ENCODE data around the gene ATXN1. TPM values are rescaled to one million over a fixed set of nuclear protein-coding genes. Genes with fewer than 3 reads are reported as not detected.
"Not testable (repeated sequence)": the region's sequence is repeated elsewhere in the genome, so short reads cannot be mapped to it uniquely, and the experiment has no call there.

Gene ATXN1
- total RNA-seq, 1 donor from 2014 or later = 9.1 TPM

- peak; percentile 36 to 96 for DNase-seq (ENCODE audit: low read depth in 2 of 2)
Measured at GRCh38 chr6:16723826-16724225, 37.4 kb downstream of the ATXN1 start.

- no peak for DNase-seq (ENCODE audit: low read depth in 2 of 2)
Measured at GRCh38 chr6:16723402-16723801, 37.9 kb downstream of the ATXN1 start.

- no peak for DNase-seq (ENCODE audit: low read depth in 2 of 2)
Measured at GRCh38 chr6:16722630-16723029, 38.6 kb downstream of the ATXN1 start.

GRCh38 chr6:16721977-16722376 lies 39.3 kb downstream of the ATXN1 start:
- DNase-seq (ENCODE audit: low read depth in 2 of 2) = no peak

- DNase-seq (ENCODE audit: low read depth in 2 of 2) = no peak
Measured at GRCh38 chr6:16720861-16721260, 40.4 kb downstream of the ATXN1 start.

GRCh38 chr6:16719488-16719887 lies 41.8 kb downstream of the ATXN1 start:
- DNase-seq (ENCODE audit: low read depth in 2 of 2) = no peak

- peak in 1 of 2 donors; percentile 21 for DNase-seq (ENCODE audit: low read depth in 2 of 2)
Measured at GRCh38 chr6:16718356-16718755, 42.9 kb downstream of the ATXN1 start.

- no peak for DNase-seq (ENCODE audit: low read depth in 2 of 2)
Measured at GRCh38 chr6:16717275-16717942, 43.9 kb downstream of the ATXN1 start.

- no peak for DNase-seq (ENCODE audit: low read depth in 2 of 2)
Measured at GRCh38 chr6:16716321-16716858, 44.9 kb downstream of the ATXN1 start.

GRCh38 chr6:16713597-16713996 lies 47.7 kb downstream of the ATXN1 start:
- DNase-seq (ENCODE audit: low read depth in 2 of 2) = no peak

- DNase-seq (ENCODE audit: low read depth in 2 of 2) = peak; percentile 74 to 93
Measured at GRCh38 chr6:16712931-16713484, 48.3 kb downstream of the ATXN1 start.

- DNase-seq (ENCODE audit: low read depth in 2 of 2) = peak in 1 of 2 donors; percentile 55
Measured at GRCh38 chr6:16712255-16712930, 48.9 kb downstream of the ATXN1 start.

- peak in 1 of 2 donors; percentile 41 for DNase-seq (ENCODE audit: low read depth in 2 of 2)
Measured at GRCh38 chr6:16711546-16712254, 49.6 kb downstream of the ATXN1 start.

GRCh38 chr6:16706911-16707783 lies 54.1 kb downstream of the ATXN1 start:
- peak in 1 of 2 donors; percentile 50 for DNase-seq (ENCODE audit: low read depth in 2 of 2)

GRCh38 chr6:16706491-16706890 lies 54.8 kb downstream of the ATXN1 start:
- DNase-seq (ENCODE audit: low read depth in 2 of 2) = not testable (repeated sequence)

- DNase-seq (ENCODE audit: low read depth in 2 of 2) = no peak
Measured at GRCh38 chr6:16706029-16706428, 55.2 kb downstream of the ATXN1 start.

GRCh38 chr6:16705081-16705993 lies 55.9 kb downstream of the ATXN1 start:
- DNase-seq (ENCODE audit: low read depth in 2 of 2) = no peak

GRCh38 chr6:16704401-16705045 lies 56.7 kb downstream of the ATXN1 start:
- DNase-seq (ENCODE audit: low read depth in 2 of 2) = peak in 1 of 2 donors; percentile 70

Measured in lung microvascular endothelial cell (primary cell).